Measurements from ENCODE around the gene POGZ. TPM values are rescaled to one million over a fixed set of nuclear protein-coding genes. Genes with fewer than 3 reads are reported as not detected.

POGZ gene
- total and polyA plus RNA-seq, 2 of the 13 experiments (the other 11 are each of a cell fraction or from before 2014, with no cell fraction given), result 15.3 to 45.6 TPM

DNA sequence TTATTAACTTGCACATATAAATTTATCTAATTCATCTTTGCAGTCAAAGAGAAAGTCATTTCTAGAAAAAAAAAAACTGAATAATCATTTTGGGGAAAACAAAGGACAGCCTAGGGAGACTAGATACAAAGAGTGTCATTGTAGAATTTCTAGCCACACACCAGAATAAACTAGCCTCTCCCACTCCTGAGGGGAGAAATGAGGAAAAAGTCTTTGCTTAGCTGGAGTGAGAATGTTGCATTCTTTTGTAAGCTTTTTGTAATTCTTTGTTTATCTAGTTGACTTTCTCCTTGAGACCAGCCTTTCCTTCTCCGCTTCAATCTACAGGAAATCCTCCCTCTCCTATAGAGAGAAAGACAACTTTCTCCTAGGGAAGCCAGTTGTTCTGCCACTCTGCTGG lies 36.0 kb upstream of the POGZ start (continued):
- TF ChIP-seq ARID5B (CRISPR knock-in tag; IDR thresholded peaks at IDR 0.05) (no peak), ZMYM2 (CRISPR knock-in tag; IDR thresholded peaks at IDR 0.05) (no peak)

DNA sequence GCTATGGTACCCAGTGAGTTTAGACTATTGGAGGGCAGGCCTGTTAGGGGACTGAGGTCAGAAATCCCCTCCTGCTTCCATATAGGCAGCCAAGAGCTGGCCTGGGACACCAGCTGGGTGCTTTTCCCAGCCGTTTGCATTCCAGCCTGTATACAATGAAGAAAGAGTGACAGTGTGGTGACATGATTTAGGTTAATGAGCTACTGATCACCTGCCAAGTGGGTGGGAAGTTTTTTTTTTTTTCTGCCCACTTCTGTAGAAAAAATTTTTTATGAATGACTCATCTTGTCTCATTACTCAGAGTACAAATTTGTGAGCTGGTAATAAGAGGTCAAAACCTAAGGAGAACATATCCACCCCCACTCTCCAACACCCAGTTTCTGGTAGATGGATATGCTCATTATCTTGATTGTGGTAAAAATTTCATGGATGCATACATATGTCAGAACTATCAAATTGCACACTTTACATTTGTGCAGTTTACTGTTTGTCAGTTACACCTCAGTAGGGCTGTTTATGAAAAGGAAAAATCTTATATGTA lies 35.5 kb upstream of the POGZ start:
- ChIA-PET CTCF (ENCODE audit: low intra/inter-chr PET ratio, low total read pairs) (no interaction called here), POLR2A (interaction anchor here (1.7 to 2.1 kb wide), 2 partner anchors 16 to 45 kb away, joined by 7 to 11 read pairs; partner anchors contain the start of genes CGN and TUFT1)
- BruUV-seq (replicated peaks), result no TSS peak
- H2AFZ ChIP-seq (ENCODE audit: low read length), result no peak overlapping the region
- H3K36me3 ChIP-seq (replicated peaks in 1 of 2; ENCODE audit: control insufficient read depth in 1 of 2, insufficient read depth in 2 of 2, low read length in 2 of 2), result no peaks in the 10 kb centered on the region
- no peak overlapping the region for H3K9ac ChIP-seq (ENCODE audit: insufficient read depth, low read depth, low read length)
- H3K27ac ChIP-seq (ENCODE audit: extremely low read length, insufficient read depth, low read length), result no peak overlapping the region
- ATAC-seq (peak; percentile 44; the same call in 2 of the 3 replicates), FAIRE-seq (no peak), DNase-seq (ENCODE audit: low spot score) (peak; percentile 33)
- no peaks in the 10 kb centered on the region for H3K79me2 ChIP-seq (ENCODE audit: insufficient read depth, low read length)
- H4K20me1 ChIP-seq (ENCODE audit: insufficient read depth, low read length), result no peaks in the 10 kb centered on the region
- peaks cover 28% of the 10 kb centered on the region for H3K4me1 ChIP-seq (ENCODE audit: insufficient read depth, low read length)
- intact Hi-C loops (cut with micrococcal nuclease; ENCODE audit: unreplicated experiment) (no loop called here), in situ Hi-C loops (cut with HindIII; ENCODE audit: extremely low pct_ligation_motif_present, low pct_unique_long_range_greater_than_20kb) (no loop called here)
- H3K9me3 ChIP-seq (ENCODE audit: low read length), result no peaks in the 10 kb centered on the region
- H3K4me3 ChIP-seq (replicated peaks in 1 of 3; ENCODE audit: insufficient read depth in 1 of 3, low read depth in 2 of 3, low read length in 3 of 3), result no peak overlapping the region
- no peak for TF ChIP-seq MYC (CRISPR knock-in tag; IDR thresholded peaks at IDR 0.05; ENCODE audit: borderline replicate concordance)
- TF ChIP-seq BHLHE40 (IDR thresholded peaks at IDR 0.05; ENCODE audit: low read length), result peak; percentile 26; the same call in 1 of the 2 replicates
- peak; percentile 26 for TF ChIP-seq TEAD3 (CRISPR knock-in tag; optimal IDR thresholded peaks at IDR 0.05; ENCODE audit: borderline replicate concordance)
- peak; percentile 20; the same call in 1 of the 2 replicates for TF ChIP-seq FOSL2 (CRISPR knock-in tag; IDR thresholded peaks at IDR 0.05)
- no peak for TF ChIP-seq DNMT1 (CRISPR knock-in tag; IDR thresholded peaks at IDR 0.05)
- TF ChIP-seq, protein P1, sequence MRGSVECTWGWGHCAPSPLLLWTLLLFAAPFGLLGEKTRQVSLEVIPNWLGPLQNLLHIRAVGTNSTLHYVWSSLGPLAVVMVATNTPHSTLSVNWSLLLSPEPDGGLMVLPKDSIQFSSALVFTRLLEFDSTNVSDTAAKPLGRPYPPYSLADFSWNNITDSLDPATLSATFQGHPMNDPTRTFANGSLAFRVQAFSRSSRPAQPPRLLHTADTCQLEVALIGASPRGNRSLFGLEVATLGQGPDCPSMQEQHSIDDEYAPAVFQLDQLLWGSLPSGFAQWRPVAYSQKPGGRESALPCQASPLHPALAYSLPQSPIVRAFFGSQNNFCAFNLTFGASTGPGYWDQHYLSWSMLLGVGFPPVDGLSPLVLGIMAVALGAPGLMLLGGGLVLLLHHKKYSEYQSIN (CRISPR knock-in tag; IDR thresholded peaks at IDR 0.05; ENCODE audit: borderline replicate concordance), result no peak
- TF ChIP-seq AGO1 (IDR thresholded peaks at IDR 0.05; ENCODE audit: low read depth, low read length, poor library complexity, severe bottlenecking), result no peak
- TF ChIP-seq, protein P2, sequence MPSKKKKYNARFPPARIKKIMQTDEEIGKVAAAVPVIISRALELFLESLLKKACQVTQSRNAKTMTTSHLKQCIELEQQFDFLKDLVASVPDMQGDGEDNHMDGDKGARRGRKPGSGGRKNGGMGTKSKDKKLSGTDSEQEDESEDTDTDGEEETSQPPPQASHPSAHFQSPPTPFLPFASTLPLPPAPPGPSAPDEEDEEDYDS (CRISPR knock-in tag; IDR thresholded peaks at IDR 0.05), result no peak
- TF ChIP-seq, protein P3, sequence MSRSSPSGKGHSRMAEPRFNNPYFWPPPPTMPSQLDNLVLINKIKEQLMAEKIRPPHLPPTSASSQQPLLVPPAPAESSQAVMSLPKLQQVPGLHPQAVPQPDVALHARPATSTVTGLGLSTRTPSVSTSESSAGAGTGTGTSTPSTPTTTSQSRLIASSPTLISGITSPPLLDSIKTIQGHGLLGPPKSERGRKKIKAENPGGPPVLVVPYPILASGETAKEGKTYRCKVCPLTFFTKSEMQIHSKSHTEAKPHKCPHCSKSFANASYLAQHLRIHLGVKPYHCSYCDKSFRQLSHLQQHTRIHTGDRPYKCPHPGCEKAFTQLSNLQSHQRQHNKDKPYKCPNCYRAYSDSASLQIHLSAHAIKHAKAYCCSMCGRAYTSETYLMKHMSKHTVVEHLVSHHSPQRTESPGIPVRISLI (CRISPR knock-in tag; IDR thresholded peaks at IDR 0.05; ENCODE audit: borderline replicate concordance), result peak; percentile 38; the same call in 1 of the 2 replicates
- no peak for TF ChIP-seq ZNF660 (CRISPR knock-in tag; IDR thresholded peaks at IDR 0.05; ENCODE audit: borderline replicate concordance, low read depth)
- H3K27me3 ChIP-seq (ENCODE audit: control insufficient read depth in 1 of 2, insufficient read depth in 2 of 2, low read length in 2 of 2), result no peaks in the 10 kb centered on the region
- WGBS (ENCODE audit: low lambda C conversion rate), result 0% methylated on average over 1 of the region's 1 CpG
- H3K4me2 ChIP-seq (ENCODE audit: low read depth, low read length), result no peak overlapping the region

All from HepG2 (cell line).